ENCODE measurements around the gene HIBCH.
"Not testable (repeated sequence)": the region's sequence is repeated elsewhere in the genome, so short reads cannot be mapped to it uniquely, and the experiment has no call there.

HIBCH gene

DNA sequence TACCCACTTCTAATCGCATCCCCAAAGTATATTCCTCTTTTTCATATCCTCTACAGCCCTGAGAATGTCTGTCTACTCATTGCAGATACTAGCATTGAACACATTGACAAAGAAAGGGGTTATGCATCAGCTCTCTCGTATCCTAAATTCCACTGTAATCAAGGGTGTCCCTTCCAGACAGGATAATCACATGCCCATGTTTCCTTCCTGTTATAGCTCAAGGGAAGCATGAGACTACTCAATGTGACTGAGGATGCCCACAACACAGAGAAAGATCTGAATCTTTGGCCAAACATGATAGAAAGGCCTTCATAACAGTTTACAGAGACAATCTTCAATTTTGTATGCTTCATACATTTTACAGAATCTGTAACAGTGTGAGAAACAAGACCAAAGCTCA is 69.2 kb downstream of the HIBCH start:
- no peak for DNase-seq (ENCODE audit: low read depth in 2 of 2)

DNA sequence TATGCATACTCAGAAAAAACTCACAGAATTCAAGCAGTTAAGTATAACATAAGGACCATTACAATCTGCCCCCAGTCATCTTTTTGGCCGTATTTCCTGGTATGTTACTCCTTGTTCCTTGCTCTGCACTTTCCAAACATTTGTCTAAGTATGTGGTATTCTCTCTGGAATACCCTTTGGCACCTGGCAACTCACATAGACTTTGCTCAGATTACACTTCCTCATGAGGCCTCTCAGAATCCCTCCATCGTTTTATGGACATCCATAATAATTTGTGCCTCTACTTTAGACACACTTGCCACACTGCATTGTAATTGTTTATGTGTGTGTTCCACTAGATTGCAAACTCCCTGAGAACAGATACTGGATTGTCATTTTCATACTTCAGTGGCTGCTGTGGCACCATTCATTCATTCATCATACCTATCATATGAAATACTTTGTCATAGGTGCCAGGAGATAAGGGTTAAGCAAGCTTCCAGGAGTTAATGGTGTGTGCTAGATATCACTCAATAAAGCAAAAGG is 84.0 kb downstream of the HIBCH start:
- DNase-seq (ENCODE audit: low read depth in 2 of 2), result no peak

DNA sequence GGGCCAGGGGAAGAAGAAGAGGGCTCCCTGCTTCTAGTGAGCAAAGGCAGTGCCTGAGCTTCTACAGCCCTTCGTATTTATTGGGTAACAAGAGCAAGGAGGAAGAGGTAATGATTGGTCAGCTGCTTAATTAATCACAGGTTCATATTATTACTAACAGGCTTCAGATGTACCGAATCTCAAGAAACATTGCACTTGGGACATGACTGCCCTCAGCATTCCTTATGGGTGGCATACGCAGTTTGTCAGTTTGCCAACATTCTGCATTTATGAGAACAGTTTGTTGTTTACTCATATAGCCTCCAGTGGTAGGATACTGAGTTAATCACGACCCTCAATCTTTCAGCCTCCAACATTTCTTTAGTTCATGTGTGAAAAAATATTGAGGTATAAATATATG is 84.5 kb downstream of the HIBCH start:
- DNase-seq (ENCODE audit: low read depth in 2 of 2), result no peak

DNA sequence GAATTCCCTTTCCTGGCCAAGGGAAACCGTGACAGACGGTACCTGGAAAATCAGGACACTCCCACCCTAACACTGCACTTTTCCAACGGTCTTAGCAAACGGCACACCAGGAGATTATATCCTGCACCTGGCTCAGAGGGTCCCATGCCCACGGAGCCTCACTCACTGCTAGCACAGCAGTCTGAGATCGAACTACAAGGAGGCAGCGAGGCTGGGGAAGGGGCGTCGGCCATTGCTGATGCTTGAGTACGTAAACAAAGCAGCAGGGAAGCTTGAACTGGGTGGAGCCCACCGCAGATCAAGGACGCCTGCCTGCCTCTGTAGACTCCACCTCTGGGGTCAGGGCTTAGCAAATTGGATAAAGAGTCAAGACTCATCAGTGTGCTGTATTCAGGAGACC is 95.6 kb downstream of the HIBCH start:
- not testable (repeated sequence) for DNase-seq (ENCODE audit: low read depth in 2 of 2)

DNA sequence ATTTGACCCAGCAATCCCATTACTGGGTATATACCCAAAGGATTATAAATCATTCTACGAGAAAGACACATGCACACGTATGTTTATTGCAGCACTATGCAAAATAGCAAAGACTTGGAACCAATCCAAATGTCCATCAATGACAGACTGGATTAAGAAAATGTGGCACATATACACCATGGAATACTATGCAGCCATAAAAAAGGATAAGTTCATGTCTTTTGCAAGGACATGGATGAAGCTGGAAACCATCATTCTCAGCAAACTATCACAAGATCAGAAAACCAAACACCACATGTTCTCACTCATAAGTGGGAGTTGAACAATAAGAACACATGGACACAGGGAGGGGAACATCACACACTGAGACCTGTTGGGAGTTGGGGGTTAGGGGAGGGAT is 96.9 kb downstream of the HIBCH start:
- not testable (repeated sequence) for DNase-seq (ENCODE audit: low read depth in 2 of 2)

DNA sequence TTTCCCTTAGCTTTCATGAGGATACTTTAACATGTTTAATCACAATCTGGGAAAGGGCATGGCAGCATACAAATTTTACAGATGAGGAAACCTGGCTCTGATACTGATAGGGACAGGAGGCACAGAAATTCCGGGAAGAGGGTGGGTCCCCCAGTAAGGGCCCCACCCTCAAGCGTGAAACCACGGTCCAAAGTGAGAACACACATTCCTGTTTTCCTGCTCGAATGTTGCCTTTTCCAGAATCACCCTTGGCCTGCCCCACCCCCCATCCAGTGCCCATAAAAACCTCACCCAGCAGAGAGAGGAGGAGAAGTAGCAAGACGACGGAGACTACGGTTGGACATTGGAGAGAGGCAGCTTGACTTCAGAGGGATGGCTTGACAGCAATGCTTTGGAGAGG is 98.2 kb downstream of the HIBCH start:
- DNase-seq (ENCODE audit: low read depth in 2 of 2), result no peak

DNA sequence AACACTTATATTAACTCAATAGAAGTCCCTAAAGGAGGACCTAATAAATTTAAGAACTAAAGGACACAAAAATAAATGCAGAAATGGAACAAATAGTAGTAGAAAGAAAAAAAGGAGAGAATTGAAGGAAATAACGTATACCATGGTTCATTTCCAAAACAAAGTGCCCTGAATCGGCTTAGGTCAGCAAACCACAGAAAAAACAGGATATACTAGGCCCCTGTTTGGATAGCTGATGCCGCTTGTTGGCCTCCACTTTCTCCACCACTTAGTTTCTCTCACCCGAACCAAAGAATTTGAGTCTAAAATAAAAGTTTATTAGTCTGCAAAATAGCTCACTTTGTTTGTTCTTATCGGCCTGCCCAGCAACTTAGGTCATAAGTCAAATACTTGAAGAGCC is 100.4 kb downstream of the HIBCH start:
- no peak for DNase-seq (ENCODE audit: low read depth in 2 of 2)

DNA sequence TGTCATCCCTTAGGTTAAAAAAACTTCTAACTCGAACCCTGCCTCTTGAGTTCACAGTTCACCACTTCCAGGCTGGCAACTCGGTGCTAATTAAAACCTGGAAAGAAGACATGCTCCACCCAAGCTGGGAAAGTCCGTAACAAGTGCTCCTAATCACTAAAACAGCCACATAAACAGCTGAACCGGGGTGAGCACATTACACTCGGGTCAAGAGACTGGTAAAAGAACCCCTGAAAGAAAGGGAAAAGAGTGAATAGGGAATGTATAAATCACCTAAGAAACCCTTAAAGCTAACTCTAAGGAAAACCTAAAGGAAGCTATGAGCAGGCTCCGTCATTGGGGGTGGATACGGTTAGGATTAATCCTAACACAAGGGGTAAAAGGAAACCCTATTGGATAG is 102.0 kb downstream of the HIBCH start:
- no peak for DNase-seq (ENCODE audit: low read depth in 2 of 2)

DNA sequence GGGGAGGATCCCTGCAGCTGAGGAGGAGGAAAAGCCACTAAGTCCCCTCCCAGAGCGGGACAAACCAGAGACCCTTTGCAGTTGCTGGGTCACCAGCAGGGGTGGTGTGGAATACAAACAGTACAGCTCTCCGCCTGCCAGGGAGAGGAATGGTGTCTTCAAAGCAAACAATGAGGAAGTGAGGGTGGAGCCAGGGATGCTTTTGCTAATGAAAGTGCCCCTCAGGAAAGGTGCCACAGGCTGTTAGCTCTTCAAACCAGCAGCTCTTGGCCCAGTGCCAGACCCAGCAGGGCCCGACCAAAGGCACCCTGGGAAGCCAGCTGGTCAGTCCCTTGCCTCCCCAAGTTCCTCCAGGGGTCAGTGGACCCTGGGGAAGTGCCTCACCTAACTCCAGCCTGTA is 102.8 kb downstream of the HIBCH start:
- DNase-seq (ENCODE audit: low read depth in 2 of 2), result no peak

DNA sequence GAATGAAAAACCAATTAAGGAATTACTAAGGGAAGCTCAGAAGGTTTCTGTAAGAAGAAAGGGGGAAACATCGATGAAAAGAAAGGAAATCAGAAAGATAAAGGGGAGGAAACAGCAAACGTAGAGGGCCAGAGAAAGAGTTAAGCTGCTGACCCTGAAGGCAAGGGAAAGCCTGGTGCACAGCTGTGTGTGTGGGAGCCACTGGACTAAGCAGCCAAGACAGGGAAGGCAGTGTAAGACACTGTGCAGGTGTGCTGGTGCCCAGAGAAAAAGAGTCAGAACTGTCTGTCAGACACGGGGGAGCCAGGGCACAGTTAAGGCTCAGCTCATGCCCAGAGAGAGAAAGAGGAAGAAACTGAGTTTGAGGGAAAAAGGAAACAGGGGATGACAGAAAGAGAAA is 104.0 kb downstream of the HIBCH start:
- DNase-seq (ENCODE audit: low read depth in 2 of 2), result no peak

DNA sequence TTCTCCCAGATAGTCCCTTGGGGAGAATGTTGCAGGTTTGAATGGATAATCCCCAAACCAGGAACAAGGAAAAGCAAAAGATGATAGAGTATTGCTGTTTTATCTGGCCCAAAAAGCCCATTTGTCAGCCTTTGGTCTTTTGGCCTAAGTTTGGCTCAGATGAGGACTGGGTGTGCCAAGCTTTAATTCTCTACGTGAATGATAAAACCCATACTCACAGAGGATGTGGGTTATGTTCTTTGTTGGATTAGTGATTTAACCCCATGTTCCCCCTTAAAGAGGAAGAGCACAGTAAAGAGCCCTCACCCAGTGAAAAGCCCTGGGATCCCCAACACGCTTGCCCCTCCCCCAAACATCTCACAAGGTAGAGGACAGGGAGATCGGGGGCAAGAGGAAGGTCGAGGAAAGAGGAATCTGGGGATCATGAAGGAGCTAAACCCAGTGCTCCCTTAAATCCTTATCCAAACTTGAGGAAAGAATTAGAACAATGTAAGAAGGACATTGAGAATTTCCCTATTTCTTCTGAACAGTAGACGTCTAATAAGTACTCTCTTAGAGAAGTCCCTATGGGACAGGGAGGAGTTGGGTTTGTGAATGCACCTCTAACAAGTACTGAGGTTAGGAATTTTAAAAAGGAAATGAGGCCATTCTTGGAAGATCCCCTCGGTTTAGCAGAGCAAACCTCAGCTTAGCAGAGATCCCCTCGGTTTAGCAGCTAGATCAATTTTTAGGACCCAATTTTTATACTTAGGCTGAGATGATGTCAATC is 105.0 kb downstream of the HIBCH start:
- DNase-seq (ENCODE audit: low read depth in 2 of 2), result no peak

DNA sequence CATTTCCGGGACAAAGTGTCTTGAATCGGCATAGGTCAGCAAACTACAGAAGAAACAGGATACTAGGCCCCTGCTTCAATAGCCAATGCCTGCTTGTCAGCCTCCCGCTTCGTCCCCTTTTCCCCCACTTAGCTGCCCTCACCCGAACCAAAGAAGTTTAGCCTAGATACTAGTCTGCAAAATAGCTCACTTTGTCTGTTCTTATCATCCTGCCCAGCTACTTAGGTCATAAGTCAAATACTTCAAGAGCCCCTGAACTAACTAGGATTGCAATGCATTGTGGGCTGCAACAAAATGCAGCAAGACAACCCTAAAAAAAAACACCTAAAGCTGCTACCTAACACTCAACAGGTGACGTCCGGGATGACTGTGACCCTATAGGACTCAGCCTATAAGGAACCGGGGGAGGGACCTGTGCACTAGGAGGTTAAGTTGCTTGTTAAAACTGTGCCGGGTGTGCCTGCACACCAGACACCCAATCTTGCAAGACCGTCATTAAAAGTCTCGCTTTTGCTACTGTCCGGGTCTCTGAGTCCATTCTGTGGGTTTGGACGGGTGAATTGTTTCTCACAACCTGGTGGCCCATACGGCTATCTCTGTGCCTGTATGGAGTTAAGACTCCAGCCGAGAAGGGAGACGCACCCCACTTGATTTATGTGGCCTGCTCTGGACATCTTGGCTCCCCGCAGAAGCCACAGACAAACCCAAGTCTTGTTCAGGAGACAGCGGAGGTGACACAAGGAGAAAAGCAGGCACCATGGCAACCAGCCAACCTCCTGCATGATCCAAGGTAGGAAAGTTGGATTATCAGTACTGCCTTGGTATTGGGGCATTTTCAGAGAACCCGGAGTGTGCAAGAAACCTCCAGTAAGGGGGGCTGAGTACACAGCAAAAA is 105.9 kb downstream of the HIBCH start:
- DNase-seq (ENCODE audit: low read depth in 2 of 2), result no peak

DNA sequence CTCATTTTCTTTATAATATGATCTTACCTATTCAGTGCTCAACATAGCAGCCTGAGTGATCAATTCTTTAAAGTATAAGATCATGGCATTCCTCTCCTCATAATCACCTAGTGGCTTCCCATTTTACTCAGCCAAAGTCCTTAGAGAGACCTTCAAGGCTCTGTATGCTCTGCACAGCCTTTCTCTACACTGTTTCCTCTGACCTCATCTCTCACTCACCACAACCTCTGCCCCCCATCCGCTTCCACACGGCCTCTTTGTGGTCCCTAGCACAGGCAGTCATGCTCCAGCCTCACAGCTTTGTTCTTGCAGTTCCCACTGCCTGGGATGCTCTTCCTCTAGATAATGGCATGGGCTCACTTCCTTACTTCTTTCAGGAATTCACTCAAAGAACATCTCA is 109.2 kb downstream of the HIBCH start:
- no peak for DNase-seq (ENCODE audit: low read depth in 2 of 2)

DNA sequence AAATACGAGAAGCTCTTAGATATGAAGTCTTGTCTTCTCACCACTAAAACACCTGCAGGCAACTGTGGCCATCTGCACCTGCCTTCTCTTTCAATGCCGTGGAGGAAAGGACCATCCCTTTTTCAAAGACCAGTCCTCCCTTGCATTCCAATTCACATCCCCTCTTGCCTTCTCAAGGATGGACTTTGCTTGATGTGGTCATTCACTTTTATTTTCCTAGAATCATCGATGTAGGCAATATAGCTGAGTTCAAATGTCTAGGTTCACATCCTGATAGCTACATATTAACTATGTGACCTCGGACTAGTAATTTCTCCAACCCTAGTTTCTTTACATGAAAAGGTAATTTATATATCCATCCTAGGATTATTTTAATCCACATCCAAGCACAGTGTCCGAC is 110.1 kb downstream of the HIBCH start:
- no peak for DNase-seq (ENCODE audit: low read depth in 2 of 2)

DNA sequence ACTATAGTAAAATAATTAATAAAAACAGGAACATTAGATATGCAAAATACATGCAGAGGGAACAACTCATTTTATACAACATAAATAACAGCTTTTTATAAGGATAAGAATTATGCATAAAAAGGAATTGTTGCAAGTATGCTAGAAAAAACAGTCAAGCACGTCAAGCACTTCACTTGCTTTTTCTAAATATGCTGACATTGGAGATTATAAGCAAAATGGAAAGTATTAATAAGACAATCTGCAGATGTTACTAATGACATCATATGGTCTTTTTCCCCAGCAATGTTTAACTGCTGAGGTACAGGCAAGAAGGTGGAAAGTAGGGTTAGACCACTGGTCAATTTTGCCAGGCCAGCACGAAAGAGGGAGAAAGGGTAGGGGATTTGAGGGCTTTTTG is 111.7 kb downstream of the HIBCH start:
- DNase-seq (ENCODE audit: low read depth in 2 of 2), result no peak

DNA sequence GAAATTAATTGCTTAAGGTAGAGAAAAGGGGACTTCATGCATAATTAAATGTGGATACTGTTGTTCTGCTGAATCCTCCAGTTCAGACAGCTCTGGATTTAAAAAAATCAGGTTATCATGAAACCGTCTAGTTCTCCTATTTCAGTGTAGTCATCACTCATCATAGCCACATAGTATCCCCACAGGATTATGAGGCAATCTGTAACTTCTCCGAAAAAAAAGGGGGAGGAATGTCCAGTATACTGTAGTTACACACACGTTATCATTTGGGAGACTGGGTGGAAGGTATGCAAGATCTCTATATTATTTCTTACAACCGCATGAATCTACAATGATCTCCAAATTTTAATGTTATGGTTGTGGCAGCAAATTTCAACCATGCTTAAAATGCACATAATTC is 114.0 kb downstream of the HIBCH start:
- DNase-seq (ENCODE audit: low read depth in 2 of 2), result peak; percentile 40 to 43

DNA sequence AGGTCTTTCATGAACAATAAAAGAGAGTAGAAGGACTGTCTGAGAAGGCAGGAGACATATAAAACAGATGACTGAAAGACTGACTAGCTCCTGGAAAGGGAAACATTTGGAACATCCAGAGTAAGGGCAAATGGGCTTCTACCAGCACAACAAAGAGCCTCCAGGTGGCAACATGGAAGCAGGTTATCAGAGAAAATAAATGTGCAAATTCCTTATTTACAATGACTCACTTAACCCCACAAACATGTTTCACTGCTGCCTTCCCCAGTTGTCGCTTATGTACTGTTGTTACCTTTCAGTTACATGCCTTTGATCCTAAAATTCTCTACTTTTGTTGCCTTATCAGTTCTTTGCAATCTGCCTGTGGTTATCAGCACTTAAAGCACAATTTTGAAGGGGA is 117.0 kb downstream of the HIBCH start:
- no peak for DNase-seq (ENCODE audit: low read depth in 2 of 2)

DNA sequence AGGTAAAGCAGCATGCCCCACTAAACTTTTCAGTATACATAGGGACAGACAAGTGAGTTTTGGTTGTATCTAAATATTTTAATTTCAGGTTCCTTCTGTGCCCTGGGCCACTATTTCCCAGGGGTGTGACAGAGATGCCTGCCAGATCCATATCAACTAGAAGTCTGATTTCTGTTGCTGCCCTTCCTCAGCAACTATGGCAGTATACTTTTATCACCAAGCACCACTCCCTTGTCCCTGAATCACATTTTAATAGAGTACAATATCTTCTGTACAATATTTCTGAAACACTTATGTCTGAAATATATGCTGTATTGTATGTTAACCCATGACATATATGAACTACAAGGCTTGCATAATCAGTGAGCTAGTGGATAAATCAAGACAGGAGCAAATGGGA is 117.6 kb downstream of the HIBCH start:
- DNase-seq (ENCODE audit: low read depth in 2 of 2), result no peak

DNA sequence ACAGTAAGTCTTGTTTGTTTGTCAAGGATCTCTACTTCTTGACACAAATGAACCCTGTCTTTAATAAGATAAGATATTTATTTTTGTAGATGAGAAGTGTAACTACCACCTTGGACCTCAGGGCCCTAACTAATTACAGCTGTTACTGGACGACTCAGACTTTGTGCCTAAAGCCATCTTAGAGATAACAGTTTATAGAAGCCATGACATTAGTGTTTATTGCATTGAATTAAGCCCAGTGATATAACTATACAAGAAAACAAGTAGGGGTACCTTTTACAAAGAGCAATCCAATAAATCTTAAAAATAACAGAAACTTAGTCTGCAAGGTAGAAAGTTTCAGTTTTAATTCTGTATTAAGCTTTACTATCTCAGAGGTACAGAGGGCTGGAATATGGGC is 119.0 kb downstream of the HIBCH start:
- no peak for DNase-seq (ENCODE audit: low read depth in 2 of 2)

DNA sequence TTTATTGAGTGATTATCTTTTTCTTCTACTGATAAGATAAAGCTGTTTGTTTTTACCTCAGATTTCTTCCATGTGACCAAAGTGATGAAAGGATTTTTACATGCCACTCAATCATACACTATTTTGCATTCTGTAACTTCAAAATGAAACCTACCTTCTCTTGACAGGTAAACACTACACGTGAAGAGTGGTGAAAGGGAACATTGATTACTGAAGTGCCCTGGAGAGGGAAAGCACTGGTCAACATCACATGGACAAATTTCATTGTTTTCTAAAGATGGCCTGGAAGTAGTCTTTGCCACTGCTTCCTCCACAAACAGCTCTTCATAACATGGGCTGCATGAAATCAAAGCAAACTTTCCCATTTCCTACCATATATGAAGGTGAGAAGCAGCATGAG is 120.1 kb downstream of the HIBCH start:
- no peak for DNase-seq (ENCODE audit: low read depth in 2 of 2)

DNA sequence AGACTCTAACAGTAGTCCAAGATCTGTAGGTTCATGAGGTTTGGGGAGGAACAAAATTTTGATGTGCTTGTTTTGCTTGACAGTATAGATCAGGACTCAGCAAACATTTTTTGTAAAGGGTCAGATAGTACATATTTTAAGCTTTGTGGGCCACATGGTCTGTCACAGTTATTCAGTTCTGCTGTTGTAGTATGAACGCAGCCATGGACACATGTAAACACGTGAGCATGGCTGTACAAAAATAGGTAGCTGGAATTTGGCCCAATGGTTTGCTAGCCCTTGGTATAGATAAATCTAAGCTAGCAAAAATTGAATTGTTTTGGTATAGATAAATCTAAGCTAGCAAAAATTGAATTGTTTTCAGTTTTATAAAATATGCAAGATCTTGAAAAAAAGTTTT is 120.5 kb downstream of the HIBCH start:
- DNase-seq (ENCODE audit: low read depth in 2 of 2), result no peak

DNA sequence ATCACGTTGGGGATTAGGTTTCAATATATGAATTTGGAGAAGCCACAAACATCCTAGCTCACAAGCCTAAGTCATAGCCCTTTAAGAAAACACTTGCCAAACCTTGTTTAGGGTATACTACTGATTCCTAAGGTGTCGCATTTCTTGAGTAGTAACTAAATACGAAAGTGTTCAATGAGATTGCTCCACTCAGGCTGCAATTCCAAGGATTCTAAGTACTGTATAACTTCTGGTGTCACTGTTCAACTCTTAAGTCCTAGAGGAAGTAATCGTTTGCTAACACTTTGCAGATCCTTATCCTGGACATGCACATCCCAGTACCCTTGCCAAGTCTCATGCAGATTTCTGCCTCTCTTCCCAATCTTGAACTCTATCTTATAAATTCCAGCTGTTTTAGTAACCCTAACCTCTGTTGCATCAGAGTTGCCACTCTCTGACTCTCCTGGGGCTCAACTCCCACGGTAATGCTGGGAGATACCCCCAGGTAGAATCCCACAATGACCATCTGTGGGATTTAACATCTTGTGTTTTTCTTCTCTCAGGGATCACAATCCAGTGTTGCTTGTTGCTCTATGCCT is 122.4 kb downstream of the HIBCH start:
- DNase-seq (ENCODE audit: low read depth in 2 of 2), result no peak
